NCI-H128 (cell line): ENCODE measurements around the gene CA4.

Source experiments
- DNase-seq: peaks from one replicate; lab custom pipeline; 2025; ENCODE audit not compliant: unreplicated experiment; lab: John Stamatoyannopoulos, UW

Gene CA4

DNA sequence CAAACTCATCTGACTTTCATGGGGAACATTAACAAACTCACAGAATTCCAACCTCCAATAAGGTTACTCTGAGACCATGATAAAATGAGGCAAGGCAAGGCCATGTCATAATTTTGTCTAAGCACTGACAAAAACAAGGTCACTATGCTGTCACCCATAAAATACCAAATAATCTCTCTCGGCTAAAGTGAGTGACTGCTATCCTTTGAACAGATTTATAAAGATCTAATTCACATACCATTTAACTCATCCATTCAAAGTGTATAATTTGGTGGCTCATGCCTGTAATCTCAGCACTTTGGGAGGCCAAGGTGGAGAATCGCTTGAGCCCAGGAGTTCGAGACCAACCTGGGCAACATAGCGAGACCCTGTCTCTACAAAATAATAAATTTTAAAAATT, 20.6 kb upstream of the CA4 start:
- DNase-seq: no peak

- no peak for DNase-seq
Measured at GRCh38 chr17:60130466-60130865, 19.3 kb upstream of the CA4 start.

GRCh38 chr17:60134396-60135150, 15.2 kb upstream of the CA4 start:
- no peak for DNase-seq

DNA sequence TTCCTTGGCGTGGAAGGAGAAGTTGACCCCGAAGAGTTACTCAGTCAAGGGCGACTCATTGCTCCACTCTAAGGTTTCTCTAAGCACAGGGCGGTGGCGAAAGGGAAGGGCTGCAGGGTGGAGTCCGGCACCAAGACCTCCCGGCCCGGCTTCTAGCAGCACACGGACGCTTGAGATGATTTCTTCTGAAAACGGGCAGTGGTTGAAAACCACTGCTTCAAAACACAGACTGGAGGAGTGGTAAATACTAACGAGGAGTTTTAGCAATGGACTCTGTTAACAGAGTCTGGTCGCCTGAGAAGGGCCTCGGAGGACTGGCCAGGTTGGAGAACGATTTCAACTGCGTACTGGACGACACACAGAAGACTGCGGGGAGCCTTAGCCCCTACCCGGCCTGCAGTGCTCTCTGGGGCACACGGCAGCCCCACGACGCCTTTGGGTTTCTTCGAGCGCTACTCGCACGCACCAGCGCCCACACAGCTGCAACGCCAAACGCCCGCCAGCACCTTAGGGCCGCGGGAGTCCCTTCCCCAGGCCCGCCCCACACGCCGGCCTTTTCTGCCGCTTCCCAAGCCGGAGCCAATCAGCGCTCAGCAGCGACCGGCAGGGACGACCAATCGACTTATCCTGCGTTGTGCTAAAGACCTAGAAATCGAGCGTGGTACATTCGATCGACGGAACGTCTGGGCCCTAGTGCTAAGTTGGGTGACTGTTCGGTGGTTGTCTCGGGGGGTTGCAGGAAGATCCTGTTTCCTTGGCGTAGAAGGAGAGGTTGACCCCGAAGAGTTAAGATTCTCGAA, 14.4 kb upstream of the CA4 start:
- peak; percentile 64 for DNase-seq

DNA sequence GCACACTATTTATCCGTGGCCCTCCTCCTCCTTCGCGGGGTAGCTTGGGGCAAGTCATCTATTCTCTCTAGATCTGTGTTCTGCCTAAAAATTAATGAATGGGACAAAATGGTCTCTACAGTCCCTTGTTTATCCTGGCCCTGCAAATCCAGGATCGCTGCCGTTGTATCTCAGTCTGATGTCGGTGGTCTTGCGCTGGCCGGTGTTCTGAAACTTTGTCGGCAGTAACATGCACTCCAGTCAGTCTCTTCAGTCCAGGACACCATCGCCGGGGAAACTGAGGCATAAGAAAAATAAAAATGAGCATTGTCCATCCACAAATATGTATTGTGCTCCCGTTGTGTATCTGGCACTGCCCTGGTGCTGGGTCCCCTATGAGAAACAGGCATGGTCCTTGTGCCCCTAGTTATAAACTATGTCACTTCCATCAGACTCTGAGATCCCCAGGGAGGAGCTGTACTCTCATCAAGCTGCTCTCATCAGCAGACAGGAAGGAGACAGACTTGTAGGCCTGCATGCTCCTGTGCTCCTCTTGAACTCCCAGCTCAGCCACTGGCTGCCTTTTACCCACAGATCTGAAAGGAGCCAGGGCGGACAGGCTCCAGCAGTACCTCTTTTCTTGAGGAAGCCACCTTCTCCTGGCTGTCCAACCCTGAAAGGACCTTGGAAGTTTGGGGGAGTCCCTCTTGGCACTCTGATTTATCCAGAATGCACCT, 13.7 kb upstream of the CA4 start:
- no peak for DNase-seq

GRCh38 chr17:60137731-60138130, 12.0 kb upstream of the CA4 start:
- no peak for DNase-seq

DNA sequence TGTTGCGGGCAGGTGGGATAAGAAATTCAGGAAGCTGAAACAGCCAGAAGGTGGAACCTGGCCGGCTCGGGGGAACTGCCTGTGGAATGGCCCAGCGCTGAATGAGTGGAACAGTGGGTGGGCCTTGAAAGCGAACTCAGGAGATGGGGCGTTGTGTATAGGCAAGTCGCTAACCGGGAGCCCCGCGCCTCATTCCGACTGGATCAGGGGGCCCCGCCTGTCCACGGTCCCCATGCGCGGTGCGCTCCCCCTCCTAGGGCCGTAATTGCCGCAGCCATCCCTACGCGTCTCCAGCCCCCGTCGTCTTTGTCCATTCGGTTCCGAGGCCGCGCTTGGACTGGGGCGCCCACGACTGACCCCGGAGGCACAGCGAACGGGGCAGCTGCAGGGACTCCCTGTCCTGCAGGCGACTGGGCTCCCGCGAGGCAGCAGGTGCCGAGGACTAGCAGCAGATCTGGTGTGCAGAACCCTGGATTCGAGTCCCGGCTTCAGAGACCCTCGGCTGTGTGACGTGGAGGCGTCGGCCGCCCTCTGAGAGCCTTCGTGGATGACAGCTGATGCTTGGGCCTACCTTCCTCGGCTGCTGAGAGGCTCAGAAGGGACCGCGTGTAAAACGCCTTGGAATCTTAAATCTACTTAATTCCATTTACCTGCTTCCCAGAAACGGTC, 10.9 kb upstream of the CA4 start:
- DNase-seq: no peak

DNA sequence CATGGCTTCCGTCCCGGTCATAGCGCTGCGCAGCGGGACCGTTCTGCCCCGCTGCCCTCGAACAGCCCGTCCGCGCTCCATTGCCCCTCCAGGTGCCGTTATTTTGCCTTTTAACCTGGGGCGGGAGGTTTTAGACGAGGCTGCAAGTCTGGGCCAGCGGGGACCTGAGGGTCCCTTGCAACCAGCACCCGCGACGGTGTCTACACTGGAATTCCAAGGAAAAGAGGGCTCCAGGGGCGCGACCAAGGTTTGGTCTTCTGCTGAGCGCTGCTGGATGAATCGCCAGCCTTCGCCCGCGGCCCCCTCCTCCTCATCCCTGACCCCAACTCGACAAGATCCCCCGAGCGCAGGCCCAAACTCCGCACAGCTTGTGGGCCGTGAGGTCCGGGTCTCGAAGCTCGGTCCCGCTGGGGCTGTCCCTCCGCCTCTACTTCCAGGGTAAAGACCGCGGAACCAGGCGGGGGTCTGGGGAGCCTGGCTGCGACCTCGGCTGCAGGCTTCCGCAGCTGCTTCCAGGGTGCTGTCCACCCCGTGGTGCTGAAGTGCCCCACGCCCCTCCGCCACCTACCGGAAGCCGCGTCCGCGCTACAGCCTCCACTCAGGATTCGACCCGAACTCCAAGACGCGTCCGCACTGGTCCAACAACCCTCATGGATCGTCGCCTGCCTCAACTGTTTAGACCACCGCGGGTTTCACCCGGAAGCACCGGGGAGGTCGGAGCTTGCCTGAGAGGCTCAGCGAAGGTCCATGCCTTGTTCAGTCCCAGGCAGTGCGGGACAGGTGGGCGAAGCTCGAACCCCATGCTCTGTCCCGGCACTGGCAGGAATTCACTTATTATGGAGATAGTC, 10.1 kb upstream of the CA4 start:
- no peak for DNase-seq

DNA sequence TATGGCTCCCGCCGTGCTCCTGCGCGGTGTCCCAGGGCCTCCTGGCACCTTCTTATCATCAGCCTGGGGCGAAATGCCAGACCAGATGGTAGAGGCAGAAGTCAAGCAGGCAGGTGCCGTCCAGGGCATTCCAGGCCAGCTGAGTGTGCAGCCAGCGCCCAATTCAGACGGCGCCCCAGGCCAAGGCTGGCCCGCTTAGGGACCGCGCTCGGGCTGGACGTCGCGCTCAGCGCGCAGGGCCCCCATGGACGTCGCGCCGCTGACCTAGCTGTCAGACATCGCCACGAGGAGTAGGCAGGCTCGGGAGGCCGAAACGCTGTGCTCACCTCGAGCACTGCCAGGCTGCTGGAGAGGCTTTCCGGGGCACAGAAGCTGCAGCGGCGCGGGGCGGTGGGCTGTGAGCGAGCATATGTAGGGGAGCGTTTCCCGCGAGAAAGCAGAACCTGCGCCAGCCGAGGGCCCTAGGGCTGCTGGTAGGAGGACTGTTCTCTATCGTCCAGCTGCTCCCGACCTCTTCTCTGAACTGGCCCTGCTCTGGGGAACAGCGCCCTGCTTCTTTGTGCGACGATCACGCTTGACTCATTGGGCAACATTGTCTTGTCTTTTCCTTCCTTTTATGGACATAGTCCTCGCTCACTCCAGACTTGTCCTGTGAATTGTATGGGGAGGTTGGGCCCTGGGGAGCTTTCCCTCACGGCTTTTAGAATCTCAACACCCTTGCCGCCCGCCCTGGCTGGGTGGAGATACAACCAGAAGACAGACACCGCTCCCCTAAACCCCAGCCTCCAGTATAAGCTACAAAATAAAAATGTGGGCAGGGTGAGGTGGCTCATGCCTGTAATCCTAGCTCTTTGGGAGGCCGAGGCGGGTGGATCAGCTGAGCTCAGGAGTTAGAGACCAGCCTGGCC, 8.4 kb upstream of the CA4 start:
- DNase-seq: no peak

DNA sequence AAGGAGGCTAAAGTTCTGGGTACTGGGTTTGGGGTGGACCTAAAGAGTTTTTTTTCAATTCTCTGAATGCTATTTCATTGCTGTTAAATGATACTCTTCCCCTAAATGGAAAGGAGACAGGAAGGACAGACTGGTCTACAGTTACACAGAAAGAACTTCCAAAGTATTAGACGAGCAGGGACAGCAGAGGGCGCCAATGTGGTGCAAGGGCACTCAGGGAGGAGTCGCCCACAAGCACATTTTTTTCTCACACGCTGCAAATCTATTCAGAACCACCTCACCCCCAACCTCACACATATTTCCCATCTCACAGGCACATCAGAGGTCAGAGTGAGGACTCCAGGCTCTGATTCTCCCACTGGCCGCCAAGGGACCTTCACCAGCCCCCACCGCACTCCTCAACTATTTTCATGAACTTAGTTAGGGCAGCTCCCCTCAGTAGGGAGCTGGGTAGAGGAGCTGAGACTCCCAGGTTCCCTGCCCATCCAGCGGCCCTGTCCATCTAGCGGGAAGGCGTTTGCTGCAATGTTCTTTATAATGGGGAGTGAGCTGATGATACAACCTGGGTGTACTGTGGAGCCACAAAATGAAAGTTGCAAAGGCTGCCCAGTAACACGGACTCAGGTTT, 6.8 kb upstream of the CA4 start:
- peak; percentile 46 for DNase-seq

DNA sequence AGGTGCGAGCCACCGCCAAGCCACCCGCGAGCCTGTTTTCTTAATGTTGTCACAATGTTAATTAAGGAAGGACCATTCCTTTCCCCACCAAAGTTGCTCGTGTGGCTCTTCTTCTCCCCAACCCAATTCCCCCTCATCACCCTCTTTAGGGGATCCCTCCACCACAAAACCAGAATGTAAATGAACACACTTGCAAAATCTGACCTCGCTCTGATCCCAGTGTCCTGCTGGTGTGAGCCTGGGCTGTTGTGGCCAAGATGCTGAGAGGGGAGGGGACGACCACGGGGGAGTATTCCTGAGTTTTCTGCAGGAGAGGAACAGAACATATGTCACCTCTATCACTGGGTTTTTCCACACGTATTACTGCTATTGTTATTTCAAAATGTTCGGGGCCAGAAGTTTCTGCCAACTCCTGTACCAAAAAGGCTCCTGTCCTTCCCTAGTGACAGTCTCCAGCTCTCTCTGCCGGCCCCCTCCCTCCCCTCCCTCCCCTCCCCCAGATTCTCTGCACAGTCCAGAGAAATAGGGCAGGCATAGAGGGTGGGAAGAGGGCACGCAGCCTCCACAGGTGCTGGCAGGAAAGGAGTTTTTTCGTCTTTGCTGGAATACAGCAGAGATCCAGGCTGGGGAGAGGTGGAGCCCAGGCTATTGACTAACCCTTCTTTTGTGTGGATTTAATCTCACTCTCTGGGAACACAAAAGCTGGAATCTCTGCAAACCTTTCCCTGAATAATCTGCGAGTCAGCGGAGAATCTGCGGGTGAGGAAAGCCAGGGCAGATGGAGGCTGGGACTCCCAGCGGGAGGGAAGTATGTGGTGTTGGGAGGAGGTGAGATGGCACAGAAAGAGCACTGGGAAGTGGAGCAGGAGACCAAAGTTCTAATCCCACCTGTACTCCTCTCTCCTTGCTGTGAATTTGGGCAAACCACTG, 4.5 kb upstream of the CA4 start:
- DNase-seq: no peak

GRCh38 chr17:60146206-60146605, 3.6 kb upstream of the CA4 start:
- DNase-seq: no peak

DNA sequence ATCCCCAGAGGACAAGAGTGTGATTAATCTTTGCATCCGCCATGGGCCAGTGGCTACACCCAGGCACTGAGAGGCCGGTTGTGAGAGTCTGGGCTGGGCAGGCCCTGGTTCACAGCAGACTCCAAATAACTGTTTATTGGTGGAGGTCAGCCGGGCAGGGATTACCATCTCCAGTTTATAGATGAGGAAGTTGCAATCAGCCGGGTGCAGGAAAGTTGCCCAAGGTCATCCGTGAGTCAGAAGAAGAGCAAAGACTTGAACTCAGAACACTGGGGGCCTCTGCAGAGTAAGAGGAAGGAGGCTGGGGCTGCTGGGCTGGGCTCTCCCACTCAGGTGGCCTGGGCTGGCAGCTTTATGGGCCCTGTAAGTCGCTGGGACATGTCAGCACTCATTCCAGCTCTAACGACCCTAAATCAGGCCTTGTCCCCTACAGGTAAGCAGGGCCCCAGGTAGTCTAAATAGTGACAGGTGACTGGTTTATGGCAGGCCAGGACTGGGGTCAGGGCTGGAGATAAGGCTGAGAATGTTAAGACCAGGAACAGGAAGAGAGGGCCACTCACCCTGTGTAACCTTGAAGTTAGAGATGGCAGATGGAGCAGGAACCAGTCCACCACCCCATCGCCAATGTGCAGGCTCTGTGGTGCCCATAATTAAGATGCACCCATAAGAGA, 2.1 kb upstream of the CA4 start:
- no peak for DNase-seq

GRCh38 chr17:60148373-60148772, 1.4 kb upstream of the CA4 start:
- DNase-seq: no peak

GRCh38 chr17:60151355-60151754, 1.6 kb downstream of the CA4 start:
- DNase-seq: no peak

DNA sequence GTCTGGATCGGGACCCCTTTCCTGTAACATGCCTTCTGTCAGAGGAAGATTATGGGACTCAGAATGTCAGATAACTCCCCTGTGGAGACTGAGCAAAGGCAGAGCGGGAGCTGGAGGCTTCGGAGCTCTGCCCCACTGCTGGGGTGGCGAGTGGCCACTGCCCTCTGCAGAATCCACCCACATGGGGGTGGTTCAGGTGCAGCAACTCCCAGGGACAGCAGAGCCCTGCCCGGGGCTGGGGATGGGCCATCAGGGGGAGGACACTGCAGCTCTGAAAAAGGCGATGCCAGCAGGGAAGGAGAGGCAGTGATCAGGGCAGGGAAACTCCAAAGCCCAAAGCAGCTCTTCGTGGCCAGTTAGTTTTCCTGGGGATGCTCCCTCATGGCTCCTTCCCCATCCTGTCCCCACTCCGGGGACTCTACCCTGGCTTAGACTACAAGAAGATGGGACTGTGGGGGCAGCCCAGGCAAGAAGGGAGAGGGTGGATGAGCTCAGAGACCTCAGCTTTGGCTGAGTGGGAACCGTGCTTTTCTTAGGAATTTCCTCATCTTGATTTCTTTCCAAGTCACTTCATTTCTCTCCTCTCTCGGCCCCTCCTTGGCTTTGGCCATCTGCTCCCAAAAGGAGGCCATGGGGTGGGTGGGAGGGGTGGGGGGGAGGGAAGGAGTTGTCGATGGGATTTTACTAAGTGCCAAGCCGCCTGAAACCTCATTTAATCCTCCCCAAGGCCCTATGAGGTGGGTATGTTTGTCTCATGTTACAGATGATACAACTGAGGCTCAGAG, 4.0 kb downstream of the CA4 start:
- DNase-seq: no peak
